Heart left ventricle (tissue), 16 donors: ENCODE results near the gene CEP112. TPM values are rescaled to one million over a fixed set of nuclear protein-coding genes. Genes with fewer than 3 reads are reported as not detected.

Experiments used
- ATAC-seq, 4 donors: fragments of 200-7000 bp; cut with Tn5 transposase; one replicate each; pipeline ENCODE4 v1.9.1; 2020 to 2022; ENCODE audit warnings: moderate library complexity in 4 of 4, mild to moderate bottlenecking in 3 of 4, moderate number of reproducible peaks in 1 of 4
- DNase-seq, 5 donors: peaks; one replicate each; pipeline ENCODE4 v3.0.0-alpha.2; 2020
- H3K27ac ChIP-seq, 12 donors: fragments of 200-600 bp; sonication (generic) in 4 of 12; one replicate each; pipeline versions ENCODE4 v1.5.0 to v1.8.0; 2016 to 2022; ENCODE audit warnings: mild to moderate bottlenecking in 2 of 12
- H3K27me3 ChIP-seq, 9 donors: fragments of 200-600 bp; sonication (generic) in 2 of 9; one replicate each; pipeline versions ENCODE4 v1.5.1 to v1.8.0; 2016 to 2022; ENCODE audit warnings: mild to moderate bottlenecking in 3 of 9
- H3K36me3 ChIP-seq, 9 donors: fragments of 200-600 bp; sonication (generic) in 2 of 9; one replicate each; pipeline versions ENCODE4 v1.5.0 to v1.8.0; 2018 to 2022; ENCODE audit warnings: mild to moderate bottlenecking in 2 of 9
- H3K4me1 ChIP-seq, 12 donors: fragments of 200-600 bp; sonication (generic) in 4 of 12; one replicate each; pipeline versions ENCODE4 v1.5.0 to v1.8.0; 2016 to 2022; ENCODE audit warnings: mild to moderate bottlenecking in 3 of 12
- H3K4me3 ChIP-seq, 12 donors: fragments of 200-600 bp; sonication (generic) in 4 of 12; one replicate each; pipeline versions ENCODE4 v1.5.0 to v1.8.0; 2017 to 2022; ENCODE audit warnings: mild to moderate bottlenecking in 9 of 12, moderate library complexity in 4 of 12
- H3K9me3 ChIP-seq, 12 donors: fragments of 200-600 bp; sonication (generic) in 4 of 12; one replicate each; pipeline versions ENCODE4 v1.5.0 to v1.8.0; 2016 to 2022; ENCODE audit warnings: mild to moderate bottlenecking in 1 of 12
- POLR2A ChIP-seq, 2 donors: fragments of 450-650 bp; IDR thresholded peaks; one replicate each; pipeline ENCODE4 v1.6.1; 2017; ENCODE audit warnings: antibody characterized with exemption in 2 of 2, mild to moderate bottlenecking in 2 of 2, moderate library complexity in 2 of 2
- WGBS, 4 donors: extraction: QIAGEN DNeasy Blood & Tissue Kit in 2 of 4; methylation state at CpG; one replicate each; pipeline versions ENCODE4 v1.1.5 to v1.1.7; 2013 to 2018; 5-methylcytosine and 5-hydroxymethylcytosine counted together
- intact Hi-C, 10 donors: fragments of 100-400 bp; cut with DNase I; formaldehyde crosslinking; loops; one replicate each; pipeline versions ENCODE4 v1.11.1 to v1.14.2; 2022
- polyA plus RNA-seq, 2 donors: library from polyadenylated mRNA; stranded (reverse); fragments of 200-250 nt; gene quantifications; one replicate each; pipeline ENCODE4 v1.2.3, GENCODE V29; 2013
- total RNA-seq, 9 donors: library from RNA; depleted of rRNA in 2 of 9; stranded (reverse); fragments of >200 nt in 2 of 9; fragmentation: NEBNext Ultra II Directional in 3 of 9; extraction: Animal tissue kit (Norgen Biotek cat#: 25700) in 3 of 9; gene quantifications; one replicate each; pipeline versions ENCODE4 v1.1.0 to v1.2.4, GENCODE V29; 2016 to 2023
- TF ChIP-seq, protein P1 (sequence below), 12 donors: fragments of 200-600 bp; sonication (generic) in 4 of 12; IDR thresholded peaks; one replicate each; pipeline versions ENCODE4 v1.5.0 to v1.8.0; 2018 to 2022; ENCODE audit warnings: antibody characterized with exemption in 12 of 12, mild to moderate bottlenecking in 5 of 12
- donor health status: ischemic (EF 13 %, LVEDD 7.1; RV severe dilation, severe dysfunction).
- donor health status: healthy with polysubstance abuse.
- donor health status: DM: no; HTN: yes; CAD: no.
- donor health status: DM: no; HTN: no; CAD: no.
- donor health status: ischemic (EF 25% LVEDD 6.9; RV normal size, moderate dysfunction).
- donor health status: ischemic (EF 25% LVEDD 5.7; RV mildly dilated, moderate dysfunction).
- donor health status: healthy.
- donor health status: DM: yes; HTN: yes; CAD: no.
- donor health status: ischemic (EF 35%, LVEDD 5.7; RV mildly dilated, moderate dysfunction).
- donor health status: nonischemic (EF 11% LVEDD 7.7; RV severe dilation, severe dysfunction).
- donor health status: DM: yes; HTN: yes; CAD: no.
- donor health status: PGD.
- donor health status: ischemic (EF 29% LVEDD 5.4; RV normal size, mild dysfunction).
- donor health status: nonischemic (EF 23%, LVEDD 6.1; RV moderate dilation, normal function).

Gene CEP112
- total and polyA plus RNA-seq, 11 donors: 5.5 to 28.3 (median 14.3) TPM

DNA sequence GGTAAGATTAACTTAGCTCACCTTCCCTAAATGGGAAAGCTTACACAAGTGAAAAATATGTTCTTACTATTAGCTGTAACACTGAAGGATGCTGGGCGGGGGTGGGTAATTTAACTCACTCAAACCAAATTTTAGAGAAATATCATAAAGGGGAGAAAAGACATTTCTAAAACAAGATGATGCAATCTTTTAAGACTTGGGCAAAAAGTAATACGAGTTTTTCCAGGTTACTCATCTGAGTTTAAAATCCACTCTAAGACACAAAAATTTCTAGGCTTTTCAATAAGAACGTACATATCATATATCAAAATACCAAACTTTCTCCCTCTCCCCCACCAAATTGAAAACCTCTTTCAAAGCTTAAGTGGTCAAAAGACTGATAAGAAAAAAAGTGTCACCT lies 228.8 kb downstream of the CEP112 start:
- no peak for DNase-seq
- TF ChIP-seq, protein P1, sequence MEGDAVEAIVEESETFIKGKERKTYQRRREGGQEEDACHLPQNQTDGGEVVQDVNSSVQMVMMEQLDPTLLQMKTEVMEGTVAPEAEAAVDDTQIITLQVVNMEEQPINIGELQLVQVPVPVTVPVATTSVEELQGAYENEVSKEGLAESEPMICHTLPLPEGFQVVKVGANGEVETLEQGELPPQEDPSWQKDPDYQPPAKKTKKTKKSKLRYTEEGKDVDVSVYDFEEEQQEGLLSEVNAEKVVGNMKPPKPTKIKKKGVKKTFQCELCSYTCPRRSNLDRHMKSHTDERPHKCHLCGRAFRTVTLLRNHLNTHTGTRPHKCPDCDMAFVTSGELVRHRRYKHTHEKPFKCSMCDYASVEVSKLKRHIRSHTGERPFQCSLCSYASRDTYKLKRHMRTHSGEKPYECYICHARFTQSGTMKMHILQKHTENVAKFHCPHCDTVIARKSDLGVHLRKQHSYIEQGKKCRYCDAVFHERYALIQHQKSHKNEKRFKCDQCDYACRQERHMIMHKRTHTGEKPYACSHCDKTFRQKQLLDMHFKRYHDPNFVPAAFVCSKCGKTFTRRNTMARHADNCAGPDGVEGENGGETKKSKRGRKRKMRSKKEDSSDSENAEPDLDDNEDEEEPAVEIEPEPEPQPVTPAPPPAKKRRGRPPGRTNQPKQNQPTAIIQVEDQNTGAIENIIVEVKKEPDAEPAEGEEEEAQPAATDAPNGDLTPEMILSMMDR (IDR thresholded peaks at IDR 0.05): no peak
- no peak for TF ChIP-seq POLR2A (IDR thresholded peaks at IDR 0.05)
- Histone ChIP-seq H3K27ac (no peak overlapping the region), H3K4me1 (no peaks in the 10 kb centered on the region), H3K27me3 (no peaks in the 10 kb centered on the region), H3K9me3 (peaks cover 0 to 10% (median under 1%) of the 10 kb centered on the region in 12 donors), H3K36me3 (peaks cover 0 to 23% (median 0%) of the 10 kb centered on the region in 9 donors), H3K4me3 (no peak overlapping the region)
- ATAC-seq: no peak
- WGBS, 4 donors: 97 to 99% (median 99%) methylated on average over 3 of the region's 3 CpGs
- intact Hi-C loops: no loop called here

DNA sequence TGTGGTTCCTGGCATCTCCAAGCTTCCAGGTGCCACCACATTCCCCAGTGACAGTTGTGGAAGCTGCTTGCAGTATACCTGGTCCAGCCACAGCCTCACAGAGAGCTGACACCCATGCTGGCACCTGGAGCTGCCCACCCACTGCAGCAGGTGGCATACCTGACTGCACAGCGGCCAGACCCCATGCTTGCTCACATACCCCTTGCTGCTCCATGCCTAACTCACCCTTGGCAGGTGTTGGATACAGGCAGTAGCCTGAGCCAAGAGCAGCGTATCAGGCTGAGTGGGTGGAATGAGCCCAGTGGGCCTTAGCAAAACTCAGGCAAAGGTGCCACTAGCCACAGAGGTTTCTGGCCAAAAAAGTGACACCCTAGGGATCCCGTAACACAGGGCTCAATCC lies 232.3 kb downstream of the CEP112 start:
- no peaks in the 10 kb centered on the region for H3K27me3 ChIP-seq
- intact Hi-C loops: no loop called here
- WGBS, 4 donors: 94 to 100% (median 98%) methylated on average over 2 to 3 of the region's 3 CpGs
- H3K4me1 ChIP-seq: no peaks in the 10 kb centered on the region
- no peak for DNase-seq
- peaks cover 0 to 35% (median 9%) of the 10 kb centered on the region in 12 donors for H3K9me3 ChIP-seq
- peaks cover 0 to 30% (median 0%) of the 10 kb centered on the region in 9 donors for H3K36me3 ChIP-seq
- H3K4me3 ChIP-seq: no peak overlapping the region
- no peak overlapping the region for H3K27ac ChIP-seq
- ATAC-seq: no peak
- TF ChIP-seq POLR2A (IDR thresholded peaks at IDR 0.05): no peak
- TF ChIP-seq, protein P1 (IDR thresholded peaks at IDR 0.05): no peak

DNA sequence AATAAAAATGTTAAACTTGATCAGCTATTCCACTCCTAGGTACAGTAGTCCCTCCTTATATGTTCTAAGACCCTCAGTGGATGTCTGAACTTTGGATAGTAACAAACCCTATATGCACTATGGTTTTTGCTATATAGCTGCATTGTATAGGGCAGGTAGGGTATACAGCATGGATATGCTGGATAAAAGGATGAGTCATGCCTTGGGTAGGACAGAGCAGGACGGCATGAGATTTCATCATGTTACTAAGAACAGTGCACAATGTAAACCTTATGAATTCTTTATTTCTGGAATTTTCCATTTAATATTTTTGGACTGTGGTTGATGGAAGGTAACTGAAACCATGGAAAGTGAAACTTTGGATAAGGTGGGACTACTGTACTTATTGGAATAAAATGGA lies 235.1 kb downstream of the CEP112 start:
- Histone ChIP-seq H3K4me3 (no peak overlapping the region), H3K4me1 (no peaks in the 10 kb centered on the region), H3K36me3 (peaks cover 0 to 34% (median 0%) of the 10 kb centered on the region in 9 donors), H3K9me3 (peaks cover 0 to 48% (median 9%) of the 10 kb centered on the region in 12 donors), H3K27ac (no peak overlapping the region), H3K27me3 (no peaks in the 10 kb centered on the region)
- TF ChIP-seq POLR2A (IDR thresholded peaks at IDR 0.05): no peak
- no peak for ATAC-seq
- WGBS, 4 donors: 88 to 100% (median 94%) methylated on average over 1 of the region's 1 CpG
- no peak for DNase-seq
- intact Hi-C loops: no loop called here

DNA sequence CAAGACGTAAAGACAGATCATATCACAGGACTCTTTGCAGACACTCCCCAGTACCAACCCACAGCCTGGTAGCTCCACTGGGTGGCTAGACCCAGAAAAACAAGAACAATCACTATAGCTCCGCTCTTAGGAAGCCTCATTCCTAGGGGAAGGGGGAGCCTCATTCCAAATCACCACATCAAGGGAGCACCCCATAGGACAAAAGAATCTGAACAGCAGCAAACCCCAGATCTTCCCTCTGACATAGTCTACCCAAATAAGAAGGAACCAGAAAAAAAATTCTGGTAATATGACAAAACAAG lies 237.8 kb downstream of the CEP112 start:
- ATAC-seq (no peak), DNase-seq (no peak)
- peaks cover 0 to 19% (median 0%) of the 10 kb centered on the region in 9 donors for H3K36me3 ChIP-seq
- no peaks in the 10 kb centered on the region for H3K4me1 ChIP-seq
- WGBS, 4 donors: 46 to 99% (median 62%) methylated on average over 2 of the region's 2 CpGs
- H3K4me3 ChIP-seq: no peak overlapping the region
- intact Hi-C loops: no loop called here
- H3K27me3 ChIP-seq: no peaks in the 10 kb centered on the region
- H3K27ac ChIP-seq: no peak overlapping the region
- peaks cover 0 to 48% (median 9%) of the 10 kb centered on the region in 12 donors for H3K9me3 ChIP-seq
- no peak for TF ChIP-seq POLR2A (IDR thresholded peaks at IDR 0.05)

DNA sequence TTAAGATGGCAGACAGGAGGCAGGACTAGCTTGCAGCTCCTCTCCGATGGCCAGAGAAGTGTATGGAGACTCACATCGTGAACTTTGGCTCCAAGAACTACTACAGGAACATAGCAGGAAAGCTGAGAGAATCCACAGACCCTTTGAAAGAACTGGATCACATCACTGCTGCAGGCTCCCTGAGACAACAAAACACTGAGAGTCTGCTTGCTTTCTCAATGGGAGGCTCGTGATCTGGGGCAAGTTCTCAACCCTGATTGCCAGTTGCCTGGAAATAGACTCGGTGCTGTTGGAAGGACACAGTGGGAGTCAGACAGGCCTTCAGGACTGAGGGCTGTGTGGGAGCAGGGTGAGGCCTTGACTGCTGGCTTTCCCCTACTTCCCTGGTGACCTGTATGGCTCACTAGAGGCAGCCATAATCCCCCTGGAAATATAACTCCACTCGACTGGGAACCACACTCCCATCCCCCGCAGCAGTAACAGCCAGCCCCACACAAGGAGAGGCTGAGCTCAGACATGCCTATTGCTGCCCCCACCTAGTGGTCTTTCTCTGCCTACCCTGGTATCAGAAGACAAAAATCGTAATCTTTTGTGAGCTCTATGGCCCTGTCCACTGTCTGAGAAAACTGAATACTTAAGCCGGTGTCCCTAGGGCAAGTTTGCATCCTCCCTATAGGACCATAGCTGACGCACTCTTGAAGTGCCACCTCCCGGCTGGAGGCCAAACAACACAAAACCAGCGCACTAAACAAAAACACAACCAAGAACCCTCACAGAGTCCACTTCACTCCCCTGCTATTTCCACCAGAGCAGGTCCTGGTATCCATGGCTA lies 238.4 kb downstream of the CEP112 start:
- intact Hi-C loops: no loop called here
- 84 to 90% (median 86%) methylated on average over 11 of the region's 11 CpGs for WGBS, 4 donors
- no peak for ATAC-seq

More for the DNA sequence above, 238.4 kb downstream of the CEP112 start:
- TF ChIP-seq, protein P1 (IDR thresholded peaks at IDR 0.05): no peak
- no peak for TF ChIP-seq POLR2A (IDR thresholded peaks at IDR 0.05)
- H3K9me3 ChIP-seq: peaks cover 0 to 45% (median 6%) of the 10 kb centered on the region in 12 donors
- no peaks in the 10 kb centered on the region for H3K27me3 ChIP-seq
- H3K4me3 ChIP-seq: no peak overlapping the region
- no peaks in the 10 kb centered on the region for H3K4me1 ChIP-seq
- DNase-seq: no peak
- no peak overlapping the region for H3K27ac ChIP-seq
- H3K36me3 ChIP-seq: peaks cover 0 to 15% (median 0%) of the 10 kb centered on the region in 9 donors
